Activated CD4-positive, alpha-beta T cell treated with anti-CD3 and anti-CD28 coated beads, Interleukin-2, amount 10 ng/mL, durations not matched to agents 24 days and 14 days (primary cell): ENCODE data around the gene MLIP. TPM values are rescaled to one million over a fixed set of nuclear protein-coding genes. Genes with fewer than 3 reads are reported as not detected.
"Not testable (repeated sequence)": the region's sequence is repeated elsewhere in the genome, so short reads cannot be mapped to it uniquely, and the experiment has no call there.

Experiments
- DNase-seq: peaks from one replicate; pipeline ENCODE4 v3.0.0; 2022
- H3K27ac Mint-ChIP-seq: one replicate; pipeline ENCODE4 v1.8.0; 2022; ENCODE audit warnings: mild to moderate bottlenecking, mixed read lengths
- H3K27me3 Mint-ChIP-seq: one replicate; pipeline ENCODE4 v1.8.0; 2022; ENCODE audit warnings: mixed read lengths
- H3K36me3 Mint-ChIP-seq: one replicate; pipeline ENCODE4 v1.8.0; 2022; ENCODE audit warnings: low read depth, mild to moderate bottlenecking, mixed read lengths
- H3K4me1 Mint-ChIP-seq: one replicate; pipeline ENCODE4 v1.8.0; 2021; ENCODE audit warnings: mixed read lengths
- H3K4me3 Mint-ChIP-seq: one replicate; pipeline ENCODE4 v1.8.0; 2022; ENCODE audit warnings: mild to moderate bottlenecking, moderate library complexity, mixed read lengths
- H3K9me3 Mint-ChIP-seq: one replicate; pipeline ENCODE4 v1.8.0; 2021; ENCODE audit warnings: mixed read lengths
- intact Hi-C: fragments of 100-400 bp; cut with micrococcal nuclease; formaldehyde crosslinking; loops from one replicate; pipeline ENCODE4 v1.15.1; 2023
- total RNA-seq: library from RNA; stranded (reverse); gene quantifications from 2 replicates; pipeline ENCODE4 v1.2.3, GENCODE V29; 2022

The MLIP gene, protein sequence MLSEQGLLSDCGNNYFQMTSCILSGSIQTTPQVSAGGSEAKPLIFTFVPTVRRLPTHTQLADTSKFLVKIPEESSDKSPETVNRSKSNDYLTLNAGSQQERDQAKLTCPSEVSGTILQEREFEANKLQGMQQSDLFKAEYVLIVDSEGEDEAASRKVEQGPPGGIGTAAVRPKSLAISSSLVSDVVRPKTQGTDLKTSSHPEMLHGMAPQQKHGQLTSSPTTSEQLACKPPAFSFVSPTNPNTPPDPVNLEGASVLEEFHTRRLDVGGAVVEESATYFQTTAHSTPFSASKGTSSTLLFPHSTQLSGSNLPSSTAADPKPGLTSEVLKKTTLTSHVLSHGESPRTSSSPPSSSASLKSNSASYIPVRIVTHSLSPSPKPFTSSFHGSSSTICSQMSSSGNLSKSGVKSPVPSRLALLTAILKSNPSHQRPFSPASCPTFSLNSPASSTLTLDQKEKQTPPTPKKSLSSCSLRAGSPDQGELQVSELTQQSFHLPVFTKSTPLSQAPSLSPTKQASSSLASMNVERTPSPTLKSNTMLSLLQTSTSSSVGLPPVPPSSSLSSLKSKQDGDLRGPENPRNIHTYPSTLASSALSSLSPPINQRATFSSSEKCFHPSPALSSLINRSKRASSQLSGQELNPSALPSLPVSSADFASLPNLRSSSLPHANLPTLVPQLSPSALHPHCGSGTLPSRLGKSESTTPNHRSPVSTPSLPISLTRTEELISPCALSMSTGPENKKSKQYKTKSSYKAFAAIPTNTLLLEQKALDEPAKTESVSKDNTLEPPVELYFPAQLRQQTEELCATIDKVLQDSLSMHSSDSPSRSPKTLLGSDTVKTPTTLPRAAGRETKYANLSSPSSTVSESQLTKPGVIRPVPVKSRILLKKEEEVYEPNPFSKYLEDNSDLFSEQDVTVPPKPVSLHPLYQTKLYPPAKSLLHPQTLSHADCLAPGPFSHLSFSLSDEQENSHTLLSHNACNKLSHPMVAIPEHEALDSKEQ
- not detected in 2 replicates for total RNA-seq

DNA sequence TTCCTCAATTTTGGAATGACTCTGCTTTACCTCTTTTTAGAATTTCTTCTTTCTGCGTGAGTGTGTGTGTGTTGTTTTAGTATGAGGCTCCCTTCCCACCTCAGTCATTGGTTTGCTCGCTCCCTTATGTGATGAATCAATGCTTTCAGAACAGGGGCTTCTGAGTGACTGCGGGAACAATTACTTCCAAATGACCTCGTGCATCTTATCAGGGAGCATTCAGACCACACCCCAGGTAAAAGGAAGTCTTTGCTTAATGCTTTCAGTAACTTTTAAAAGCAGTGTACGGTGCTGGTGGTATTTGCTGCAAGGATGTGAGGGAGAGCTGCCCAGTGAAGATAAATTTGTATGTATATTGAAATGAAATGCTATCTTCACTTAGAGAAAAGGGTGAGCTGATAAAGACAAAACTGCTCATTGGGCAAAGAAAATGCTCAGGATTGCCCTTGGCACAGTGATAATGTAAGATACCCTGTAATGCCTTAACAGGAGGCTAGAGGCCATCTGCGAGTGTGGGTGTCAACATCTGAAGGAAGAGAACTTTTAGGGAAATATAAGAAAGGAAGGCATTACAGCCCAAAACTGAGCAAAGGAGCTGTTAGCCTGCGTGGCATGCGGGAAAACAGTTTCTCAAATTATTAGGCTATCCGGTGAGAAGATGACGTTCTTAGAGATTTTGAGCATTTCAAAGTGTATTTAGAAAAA, at the start of gene MLIP:
TSS of gene MLIP (plus strand) at position 103 of the 705 bp plus-strand sequence. CDS start at position 140, 37 bp downstream.
- no peaks in the 10 kb centered on the region for H3K9me3 Mint-ChIP-seq
- no peaks in the 10 kb centered on the region for H3K27me3 Mint-ChIP-seq
- no peak for DNase-seq
- intact Hi-C loops = no loop called here
- no peaks in the 10 kb centered on the region for H3K4me1 Mint-ChIP-seq
- no peak within 1 kb of the TSS for H3K4me3 Mint-ChIP-seq
- H3K27ac Mint-ChIP-seq = no peak within 1 kb of the TSS
- H3K36me3 Mint-ChIP-seq = no peaks in the 10 kb centered on the region

DNA sequence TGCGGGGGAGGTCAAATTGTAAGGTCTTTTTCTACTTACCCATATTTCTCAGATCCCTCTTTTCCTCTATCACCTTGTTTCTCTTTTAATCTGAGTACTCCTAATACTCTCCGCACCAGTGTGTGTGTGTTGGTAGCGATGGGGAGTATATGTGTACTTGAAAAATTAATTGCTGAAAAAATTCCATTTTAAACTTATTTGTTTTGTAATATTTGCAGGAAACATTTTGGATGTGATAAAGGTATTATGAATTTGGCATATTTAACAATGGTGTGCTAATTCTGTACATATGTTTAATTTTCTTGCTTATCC, 48.1 kb upstream of the MLIP start:
- H3K9me3 Mint-ChIP-seq = no peaks in the 10 kb centered on the region
- H3K27me3 Mint-ChIP-seq = no peaks in the 10 kb centered on the region
- H3K4me1 Mint-ChIP-seq = no peaks in the 10 kb centered on the region
- no peak overlapping the region for H3K27ac Mint-ChIP-seq
- no peaks in the 10 kb centered on the region for H3K36me3 Mint-ChIP-seq
- DNase-seq = no peak
- intact Hi-C loops = no loop called here
- no peak overlapping the region for H3K4me3 Mint-ChIP-seq

DNA sequence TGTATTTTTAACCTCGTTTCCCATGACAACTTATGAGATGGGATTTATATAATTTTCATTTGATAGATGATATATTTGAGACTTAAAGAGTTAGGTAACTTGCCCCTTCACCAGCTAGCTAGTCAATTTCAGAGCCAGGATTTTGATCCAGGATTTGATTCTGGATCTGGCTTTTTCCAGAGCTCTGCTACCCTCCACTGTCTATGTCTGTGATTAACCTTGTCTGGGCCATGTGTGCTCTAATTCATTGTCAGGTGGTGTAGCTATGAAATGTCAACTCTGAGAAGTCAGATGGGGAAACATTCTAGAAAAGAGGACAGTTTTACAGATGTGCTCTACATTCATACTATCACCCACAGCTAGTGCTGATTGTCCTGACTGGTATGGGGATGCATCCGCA, 42.5 kb upstream of the MLIP start:
- DNase-seq = no peak
- no peaks in the 10 kb centered on the region for H3K36me3 Mint-ChIP-seq
- H3K4me1 Mint-ChIP-seq = no peaks in the 10 kb centered on the region
- intact Hi-C loops = no loop called here
- H3K27me3 Mint-ChIP-seq = no peaks in the 10 kb centered on the region
- H3K4me3 Mint-ChIP-seq = no peak overlapping the region
- no peak overlapping the region for H3K27ac Mint-ChIP-seq
- H3K9me3 Mint-ChIP-seq = no peaks in the 10 kb centered on the region

DNA sequence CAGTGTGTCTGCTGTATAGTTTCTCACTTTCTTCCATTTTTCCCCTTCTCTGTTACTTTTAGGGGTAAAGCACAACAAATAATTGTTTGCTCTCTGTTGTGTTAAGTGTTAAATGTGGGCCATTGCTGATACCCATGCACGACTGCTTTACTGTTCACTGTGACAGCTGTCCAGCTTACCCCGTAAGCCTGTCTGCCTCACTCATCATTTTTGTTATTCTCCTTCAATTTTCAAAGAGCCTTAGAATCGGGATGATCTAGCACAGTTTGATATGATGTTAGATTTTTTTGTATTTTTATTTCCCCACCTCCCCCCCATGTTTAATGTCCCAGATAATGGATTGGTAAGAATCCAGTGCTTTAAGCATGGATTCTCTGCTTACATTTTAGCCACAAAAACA, 41.2 kb upstream of the MLIP start:
- Mint-ChIP-seq H3K27me3 (no peaks in the 10 kb centered on the region), H3K27ac (no peak overlapping the region), H3K4me1 (no peaks in the 10 kb centered on the region), H3K4me3 (no peak overlapping the region), H3K36me3 (no peaks in the 10 kb centered on the region), H3K9me3 (no peaks in the 10 kb centered on the region)
- no peak for DNase-seq
- intact Hi-C loops = no loop called here

DNA sequence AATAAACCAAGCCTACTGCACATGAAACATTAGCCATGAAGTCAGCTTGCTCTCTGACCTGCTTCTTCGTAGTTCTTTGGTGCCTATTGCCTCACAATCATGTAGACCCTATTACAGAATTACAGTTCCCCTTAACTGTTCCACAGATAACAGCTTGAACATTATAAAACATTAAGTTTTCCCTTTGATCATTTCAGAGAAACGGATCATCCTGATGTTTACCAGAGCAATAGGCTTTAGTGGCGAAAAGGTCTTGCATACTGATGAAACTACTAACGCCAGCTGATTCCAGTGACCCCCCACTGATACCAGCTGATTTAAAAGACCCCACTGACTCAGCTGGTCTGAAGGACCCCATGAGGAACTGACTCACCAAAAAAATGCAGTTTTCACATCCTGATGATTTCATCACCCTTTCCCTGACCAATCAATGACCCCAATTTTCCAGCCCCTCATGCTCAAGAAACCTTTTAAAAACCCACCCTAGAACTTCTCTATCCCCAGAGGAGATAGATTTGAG, 39.4 kb upstream of the MLIP start:
- no peak for DNase-seq
- H3K36me3 Mint-ChIP-seq = no peaks in the 10 kb centered on the region
- H3K4me3 Mint-ChIP-seq = no peak overlapping the region
- H3K9me3 Mint-ChIP-seq = no peaks in the 10 kb centered on the region
- H3K4me1 Mint-ChIP-seq = no peaks in the 10 kb centered on the region
- H3K27ac Mint-ChIP-seq = no peak overlapping the region
- no peaks in the 10 kb centered on the region for H3K27me3 Mint-ChIP-seq
- intact Hi-C loops = no loop called here

DNA sequence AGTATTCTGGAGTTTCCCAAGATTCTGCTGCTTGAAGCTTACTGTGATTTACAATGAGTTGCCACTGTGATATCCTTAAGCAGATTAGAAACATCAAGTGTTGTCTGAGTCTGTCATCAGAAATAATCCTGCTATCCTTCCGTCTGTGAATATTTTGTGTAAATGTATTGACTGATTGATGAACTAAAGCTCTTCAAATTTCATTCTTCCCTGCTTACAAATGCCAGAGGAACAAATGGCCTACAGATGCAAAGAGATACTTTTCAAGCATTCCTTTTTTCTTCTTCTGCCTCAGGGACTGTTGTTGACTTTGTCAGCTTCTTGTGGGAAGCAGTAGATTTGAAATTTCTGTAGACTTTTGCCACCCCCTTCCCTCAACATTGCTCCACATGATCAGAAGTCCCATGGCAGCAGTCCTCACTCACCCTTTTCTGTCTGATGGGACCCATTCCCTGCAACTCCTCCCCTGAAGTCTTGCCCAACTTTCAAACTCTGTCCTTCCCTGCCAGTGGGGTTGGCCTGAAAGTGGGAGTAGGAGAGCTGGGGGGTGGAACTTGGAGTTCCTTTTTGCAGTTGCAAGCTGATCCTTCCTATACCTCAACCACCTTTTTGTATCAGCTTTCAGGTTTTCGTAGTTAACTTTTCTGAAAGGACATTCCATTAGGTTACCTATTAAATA, 38.5 kb upstream of the MLIP start:
- no peak for DNase-seq
- intact Hi-C loops = no loop called here
- H3K9me3 Mint-ChIP-seq = no peaks in the 10 kb centered on the region
- no peaks in the 10 kb centered on the region for H3K36me3 Mint-ChIP-seq
- H3K27me3 Mint-ChIP-seq = no peaks in the 10 kb centered on the region
- H3K4me1 Mint-ChIP-seq = no peaks in the 10 kb centered on the region
- H3K4me3 Mint-ChIP-seq = no peak overlapping the region
- no peak overlapping the region for H3K27ac Mint-ChIP-seq

DNA sequence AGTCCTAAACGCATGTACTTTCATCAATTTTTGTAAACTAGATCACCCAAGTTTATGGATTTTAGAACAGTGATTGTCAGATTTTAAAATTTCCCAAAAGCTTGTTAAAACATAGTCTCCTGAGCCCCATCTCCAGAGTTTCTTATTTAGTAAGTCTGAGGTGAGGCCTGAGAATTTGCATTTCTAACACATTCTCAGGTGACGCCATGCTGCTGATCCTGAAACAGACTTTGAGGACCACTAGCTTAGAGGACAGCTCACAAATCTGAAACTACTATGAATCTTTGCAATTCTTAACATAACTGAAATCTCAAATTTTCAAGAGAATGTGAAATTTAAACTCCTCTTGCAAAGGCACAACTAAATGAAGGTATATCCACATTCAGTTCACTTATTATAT, 37.8 kb upstream of the MLIP start:
- Mint-ChIP-seq H3K27ac (no peak overlapping the region), H3K4me1 (no peaks in the 10 kb centered on the region), H3K36me3 (no peaks in the 10 kb centered on the region), H3K27me3 (no peaks in the 10 kb centered on the region), H3K4me3 (no peak overlapping the region), H3K9me3 (no peaks in the 10 kb centered on the region)
- no peak for DNase-seq
- intact Hi-C loops = no loop called here

DNA sequence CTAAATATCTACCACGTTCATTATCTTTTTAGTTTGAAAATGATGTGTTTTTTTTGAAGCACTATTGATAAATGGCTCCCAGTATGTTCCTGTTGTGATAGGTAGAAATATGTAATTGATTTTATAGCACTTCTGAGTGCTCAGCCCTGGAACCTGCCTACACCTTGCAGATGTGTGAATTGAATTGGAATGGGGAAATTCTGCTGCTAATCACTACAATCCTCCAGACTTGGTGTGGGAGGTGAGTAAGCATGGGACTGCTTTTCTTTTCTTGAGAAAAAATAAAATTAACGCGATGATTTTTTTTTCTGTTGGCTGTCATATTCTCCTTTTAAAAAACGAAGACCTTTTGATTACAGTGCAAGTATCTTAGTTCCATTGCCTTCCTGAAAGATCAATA, 37.1 kb upstream of the MLIP start:
- H3K27ac Mint-ChIP-seq = no peak overlapping the region
- no peak for DNase-seq

DNA sequence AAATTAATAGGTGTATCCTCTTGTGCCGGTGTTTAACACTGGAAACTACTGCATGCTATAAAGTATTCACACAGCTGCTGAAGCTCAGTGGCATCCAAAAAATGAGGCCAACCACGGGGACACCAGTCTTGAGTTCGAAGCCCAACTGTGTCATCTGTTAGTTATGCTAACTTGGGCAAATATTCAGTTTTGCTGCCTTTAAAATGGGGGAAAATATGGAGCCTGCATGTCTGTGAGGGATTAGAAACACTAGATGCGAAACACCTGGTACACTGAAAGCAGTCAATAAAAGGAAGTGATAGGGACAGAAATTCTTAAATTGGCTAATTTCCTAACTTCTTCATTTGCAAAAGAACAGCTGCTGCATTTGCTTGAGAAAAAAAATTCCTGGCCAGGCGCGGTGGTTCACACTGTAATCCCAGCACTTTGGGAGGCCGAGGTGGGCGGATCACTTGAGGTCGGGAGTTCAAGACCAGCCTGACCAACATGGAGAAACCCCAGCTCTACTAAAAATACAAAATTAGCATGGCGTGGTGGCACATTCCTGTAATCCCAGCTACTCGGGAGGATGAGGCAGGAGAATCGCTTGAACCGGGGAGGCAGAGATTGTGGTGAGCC, 36.6 kb upstream of the MLIP start:
- Mint-ChIP-seq H3K27me3 (no peaks in the 10 kb centered on the region), H3K4me3 (no peak overlapping the region), H3K9me3 (no peaks in the 10 kb centered on the region), H3K27ac (no peak overlapping the region), H3K4me1 (no peaks in the 10 kb centered on the region), H3K36me3 (no peaks in the 10 kb centered on the region)
- intact Hi-C loops = no loop called here
- DNase-seq = no peak

More for the DNA sequence above, 37.1 kb upstream of the MLIP start:
- no peaks in the 10 kb centered on the region for H3K9me3 Mint-ChIP-seq
- intact Hi-C loops = no loop called here
- no peak overlapping the region for H3K4me3 Mint-ChIP-seq
- no peaks in the 10 kb centered on the region for H3K36me3 Mint-ChIP-seq
- no peaks in the 10 kb centered on the region for H3K27me3 Mint-ChIP-seq
- no peaks in the 10 kb centered on the region for H3K4me1 Mint-ChIP-seq

DNA sequence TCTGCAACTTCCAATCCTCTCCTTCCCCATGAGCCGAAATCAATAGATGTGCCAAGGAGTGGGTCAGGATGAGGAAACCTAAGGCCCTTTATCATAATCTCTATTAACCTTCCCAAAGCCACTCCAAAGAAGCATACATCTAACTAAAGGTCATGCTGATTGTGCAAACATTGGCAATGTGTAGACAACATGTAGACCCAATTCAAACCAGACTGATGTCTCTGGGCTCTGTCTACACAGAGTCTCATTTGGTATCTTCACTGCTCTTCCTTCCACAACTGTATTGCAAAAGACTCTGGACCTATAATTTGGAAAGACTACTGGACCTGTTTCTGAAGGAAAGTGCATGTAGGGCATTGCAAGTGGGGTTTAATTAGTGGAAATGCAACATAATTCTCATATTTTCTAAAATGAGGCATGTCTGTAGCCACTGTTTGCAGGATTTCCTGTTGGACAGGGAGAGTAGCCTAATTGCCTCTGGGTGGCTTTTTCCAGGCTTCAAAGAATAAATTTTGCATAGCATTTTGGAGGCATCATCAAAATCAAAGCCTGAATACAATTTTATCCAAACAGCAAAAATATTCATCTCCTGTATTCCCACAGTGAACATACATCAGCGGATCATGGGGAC, 35.0 kb upstream of the MLIP start:
- Mint-ChIP-seq H3K36me3 (no peaks in the 10 kb centered on the region), H3K27me3 (no peaks in the 10 kb centered on the region), H3K9me3 (no peaks in the 10 kb centered on the region), H3K4me3 (no peak overlapping the region), H3K27ac (no peak overlapping the region), H3K4me1 (no peaks in the 10 kb centered on the region)
- DNase-seq = no peak
- intact Hi-C loops = no loop called here

DNA sequence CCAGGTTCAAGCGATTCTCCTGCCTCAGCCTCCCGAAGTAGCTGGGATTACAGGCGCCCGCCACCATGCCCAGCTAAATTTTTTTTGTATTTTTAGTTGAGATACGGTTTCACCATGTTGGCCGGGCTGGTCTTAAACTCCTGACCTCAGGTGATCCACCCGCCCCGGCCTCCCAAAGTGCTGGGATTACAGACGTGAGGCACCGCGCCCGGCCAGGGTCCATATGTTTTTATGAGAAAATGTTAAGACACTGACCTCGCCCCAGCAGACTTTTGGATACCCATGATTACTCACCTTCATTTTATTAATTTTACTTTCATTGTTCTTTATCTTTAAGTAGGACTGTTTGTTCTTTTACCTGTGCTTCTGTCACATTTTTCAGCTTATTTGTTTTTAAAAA, 29.7 kb upstream of the MLIP start:
- H3K27me3 Mint-ChIP-seq, H3K36me3 Mint-ChIP-seq, H3K4me3 Mint-ChIP-seq, H3K27ac Mint-ChIP-seq, H3K4me1 Mint-ChIP-seq, intact Hi-C loops, H3K9me3 Mint-ChIP-seq, DNase-seq: not testable (repeated sequence)

DNA sequence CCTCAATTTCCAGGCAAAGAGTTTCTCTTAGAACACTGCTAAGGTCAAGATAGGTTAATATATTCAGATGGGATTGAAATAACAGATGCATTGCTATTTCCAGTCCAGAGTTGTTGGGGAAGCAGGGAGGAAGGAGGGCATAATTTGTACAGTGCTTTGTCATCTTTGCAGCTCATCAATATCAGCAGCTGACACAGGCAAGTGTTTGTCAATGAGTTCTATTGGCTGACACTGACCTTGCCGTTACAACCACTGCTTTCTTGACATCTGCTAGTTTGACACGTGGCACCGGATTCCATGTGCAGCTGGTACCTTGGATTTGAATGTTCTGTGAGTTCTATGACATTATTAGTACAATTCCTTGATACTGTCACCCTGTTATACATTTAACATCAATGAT, 28.0 kb upstream of the MLIP start:
- no peaks in the 10 kb centered on the region for H3K9me3 Mint-ChIP-seq
- no peak overlapping the region for H3K4me3 Mint-ChIP-seq
- H3K4me1 Mint-ChIP-seq = no peaks in the 10 kb centered on the region
- no peak for DNase-seq
- intact Hi-C loops = no loop called here
- no peak overlapping the region for H3K27ac Mint-ChIP-seq
- no peaks in the 10 kb centered on the region for H3K27me3 Mint-ChIP-seq
- no peaks in the 10 kb centered on the region for H3K36me3 Mint-ChIP-seq

DNA sequence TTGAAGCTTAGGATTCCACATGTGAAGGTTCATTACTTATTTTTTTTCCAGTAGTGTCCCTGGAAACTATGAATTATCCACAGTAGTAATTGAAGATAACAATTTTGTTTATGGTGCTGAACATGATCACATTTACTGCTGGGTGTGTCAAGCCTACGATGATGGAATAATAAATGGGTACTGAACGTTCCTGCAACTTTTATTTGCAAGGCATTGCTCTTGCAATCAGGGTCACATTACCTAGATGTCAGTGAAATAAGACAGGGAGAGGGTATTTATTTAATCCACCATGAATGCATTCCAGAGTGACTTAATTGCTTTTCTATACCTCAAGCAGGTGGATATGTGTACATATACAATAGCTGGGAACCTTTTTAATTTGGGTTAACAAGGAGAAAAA, 27.0 kb upstream of the MLIP start:
- DNase-seq = no peak
- no peaks in the 10 kb centered on the region for H3K27me3 Mint-ChIP-seq
- no peak overlapping the region for H3K4me3 Mint-ChIP-seq
- H3K9me3 Mint-ChIP-seq = no peaks in the 10 kb centered on the region
- H3K36me3 Mint-ChIP-seq = no peaks in the 10 kb centered on the region
- intact Hi-C loops = no loop called here
- H3K4me1 Mint-ChIP-seq = no peaks in the 10 kb centered on the region
- H3K27ac Mint-ChIP-seq = no peak overlapping the region
